SK-N-SH (cell line): Measurements from ENCODE around the gene ZDHHC14. TPM values are rescaled to one million over a fixed set of nuclear protein-coding genes. Genes with fewer than 3 reads are reported as not detected.

Source experiments
- CTCF ChIA-PET: fragments of 300-600, 350-600 bp; formaldehyde crosslinking; extraction: SDS; loops from one replicate; lab custom pipeline; 2021; lab: Yijun Ruan, JAX
- POLR2A ChIA-PET: fragments of 350-600 bp; sonication (Branson Sonifier 250); formaldehyde crosslinking; extraction: SDS; loops from one replicate; lab custom pipeline; 2020; ENCODE audit warnings: antibody characterized with exemption, inconsistent platforms; lab: Yijun Ruan, JAX
- DNase-seq: peaks from one replicate; pipeline ENCODE4 v3.0.0; 2012
- H2AFZ ChIP-seq: fragments of 200-600 bp; sonication (generic); 2 replicates; pipeline ENCODE4 v1.8.1; 2016; ENCODE audit warnings: antibody characterized with exemption, mild to moderate bottlenecking, low read depth
- H3F3A ChIP-seq: fragments of 200-600 bp; sonication (generic); replicated peaks from 2 replicates; pipeline ENCODE3; 2016; ENCODE audit warnings: antibody characterized with exemption, mild to moderate bottlenecking; ENCODE audit not compliant: insufficient read depth
- H3K27ac ChIP-seq, 2 experiments: fragments of 200-500 bp in 1 of 2; fragments of 200-600 bp in 1 of 2; sonication (Bioruptor generic) in 1 of 2; sonication (generic), shearing (Covaris generic) in 1 of 2; 2 replicates each; pipeline versions ENCODE4 v1.5.1 to v1.6.1; 2014 to 2016; ENCODE audit warnings: low read depth in 2 of 2, inconsistent platforms in 1 of 2, low read length in 1 of 2, mild to moderate bottlenecking in 1 of 2, mixed read lengths in 1 of 2
- H3K27me3 ChIP-seq: fragments of 200-600 bp; sonication (generic), shearing (Covaris generic); 2 replicates; pipeline ENCODE4 v1.6.1; 2016; ENCODE audit warnings: mixed run types; ENCODE audit not compliant: insufficient read depth
- H3K36me3 ChIP-seq, 2 experiments: fragments of 200-500 bp in 1 of 2; fragments of 200-600 bp in 1 of 2; sonication (Bioruptor generic) in 1 of 2; sonication (generic) in 1 of 2; replicated peaks in 1 of 2; 2 replicates each; pipeline versions ENCODE3 to v1.5.1; 2014 to 2016; ENCODE audit warnings: low read length in 1 of 2, mild to moderate bottlenecking in 1 of 2; ENCODE audit not compliant: insufficient read depth in 2 of 2, control insufficient read depth in 1 of 2
- H3K4me1 ChIP-seq, 2 experiments: fragments of 200-500 bp in 1 of 2; fragments of 200-600 bp in 1 of 2; sonication (Bioruptor generic) in 1 of 2; sonication (generic), shearing (Covaris generic) in 1 of 2; 2 replicates each; pipeline versions ENCODE4 v1.5.1 to v1.6.1; 2014 to 2016; ENCODE audit warnings: low read depth in 1 of 2, low read length in 1 of 2, mixed run types in 1 of 2; ENCODE audit not compliant: insufficient read depth in 2 of 2, control insufficient read depth in 1 of 2
- H3K4me2 ChIP-seq: fragments of 200-600 bp; sonication (generic), shearing (Covaris generic); 2 replicates; pipeline ENCODE4 v1.6.1; 2017; ENCODE audit warnings: mixed run types
- H3K4me3 ChIP-seq, 2 experiments: fragments of 200-500 bp in 1 of 2; fragments of 200-600 bp in 1 of 2; sonication (Bioruptor generic) in 1 of 2; sonication (generic), shearing (Covaris generic) in 1 of 2; 2 replicates each; pipeline versions ENCODE4 v1.5.1 to v1.8.1; 2014 to 2016; ENCODE audit warnings: low read depth in 2 of 2, inconsistent platforms in 1 of 2, low read length in 1 of 2, mild to moderate bottlenecking in 1 of 2, mixed read lengths in 1 of 2, moderate library complexity in 1 of 2
- H3K79me2 ChIP-seq: fragments of 200-600 bp; sonication (generic); 2 replicates; pipeline ENCODE4 v1.8.1; 2017; ENCODE audit warnings: mild to moderate bottlenecking; ENCODE audit not compliant: insufficient read depth
- H3K9ac ChIP-seq: fragments of 200-600 bp; sonication (generic); 2 replicates; pipeline ENCODE4 v1.6.1; 2017; ENCODE audit warnings: mixed run types
- H3K9me2 ChIP-seq: fragments of 200-600 bp; sonication (generic); 2 replicates; pipeline ENCODE4 v1.6.1; 2017; ENCODE audit warnings: mixed run types
- H3K9me3 ChIP-seq: fragments of 200-600 bp; sonication (generic); 2 replicates; pipeline ENCODE4 v1.6.1; 2017; ENCODE audit warnings: mixed run types, mild to moderate bottlenecking, moderate library complexity
- H4K20me1 ChIP-seq: fragments of 200-600 bp; sonication (generic); 2 replicates; pipeline ENCODE4 v1.6.1; 2017; ENCODE audit warnings: mild to moderate bottlenecking, mixed run types; ENCODE audit not compliant: insufficient read depth
- CHD2 ChIP-seq: fragments of 150-350 bp; IDR thresholded peaks from 2 replicates; pipeline ENCODE4 v1.6.1; 2018; ENCODE audit warnings: low read length; ENCODE audit not compliant: partially characterized antibody
- ELF1 ChIP-seq: IDR thresholded peaks from 2 replicates; pipeline ENCODE4 v1.4.0; 2012
- FOSL2 ChIP-seq: IDR thresholded peaks from 2 replicates; pipeline ENCODE4 v1.4.0; 2012; ENCODE audit warnings: low read depth, mild to moderate bottlenecking, moderate library complexity, borderline replicate concordance
- GABPA ChIP-seq: IDR thresholded peaks from 2 replicates; pipeline ENCODE4 v1.4.0; 2012; ENCODE audit warnings: low read depth, mild to moderate bottlenecking
- IRF3 ChIP-seq: fragments of 150-350 bp; IDR thresholded peaks from 2 replicates; pipeline ENCODE4 v1.6.1; 2016; ENCODE audit warnings: mild to moderate bottlenecking, low read depth, low read length
- JUND ChIP-seq: IDR thresholded peaks from 2 replicates; pipeline ENCODE4 v1.4.0; 2012
- MAX ChIP-seq: IDR thresholded peaks from 2 replicates; pipeline ENCODE4 v1.4.0; 2012; ENCODE audit warnings: low read depth
- NFIC ChIP-seq: IDR thresholded peaks from 2 replicates; pipeline ENCODE4 v1.4.0; 2012; ENCODE audit warnings: borderline replicate concordance
- NRF1 ChIP-seq: IDR thresholded peaks from 2 replicates; pipeline ENCODE4 v1.6.1; 2012; ENCODE audit warnings: low read depth, mild to moderate bottlenecking, low read length
- POLR2AphosphoS5 ChIP-seq: IDR thresholded peaks from 2 replicates; pipeline ENCODE4 v1.6.1; 2012; ENCODE audit warnings: low read depth, low read length
- RAD21 ChIP-seq: IDR thresholded peaks from 2 replicates; pipeline ENCODE4 v1.6.1; 2012; ENCODE audit warnings: mild to moderate bottlenecking, low read length
- RCOR1 ChIP-seq: fragments of 150-350 bp; IDR thresholded peaks from 2 replicates; pipeline ENCODE4 v1.6.1; 2017; ENCODE audit warnings: antibody characterized with exemption, low read length
- REST ChIP-seq: IDR thresholded peaks from 2 replicates; pipeline ENCODE4 v1.6.1; 2012; ENCODE audit warnings: mild to moderate bottlenecking, low read depth, low read length, moderate library complexity
- RFX5 ChIP-seq: IDR thresholded peaks from 2 replicates; pipeline ENCODE4 v1.6.1; 2012; ENCODE audit warnings: mild to moderate bottlenecking, improper control_type of control experiment, low read length
- TCF12 ChIP-seq: IDR thresholded peaks from 2 replicates; pipeline ENCODE4 v1.4.0; 2012
- TEAD4 ChIP-seq: IDR thresholded peaks from 2 replicates; pipeline ENCODE4 v1.4.0; 2012; ENCODE audit warnings: mild to moderate bottlenecking, borderline replicate concordance; ENCODE audit not compliant: insufficient read depth
- USF2 ChIP-seq: fragments of 150-350 bp; IDR thresholded peaks from 2 replicates; pipeline ENCODE4 v1.6.1; 2017; ENCODE audit warnings: antibody characterized with exemption, low read length, low read depth, borderline replicate concordance
- YY1 ChIP-seq: IDR thresholded peaks from 2 replicates; pipeline ENCODE4 v1.4.0; 2012; ENCODE audit warnings: low read depth, mild to moderate bottlenecking
- ZBTB33 ChIP-seq: IDR thresholded peaks from 2 replicates; pipeline ENCODE4 v1.4.0; 2012; ENCODE audit warnings: low read depth, borderline replicate concordance
- WGBS: methylation state at CpG from one replicate; pipeline ENCODE4 v1.1.6; 2017; ENCODE audit warnings: low lambda C conversion rate; 5-methylcytosine and 5-hydroxymethylcytosine counted together
- polyA plus RNA-seq, 3 experiments: library from polyadenylated mRNA; depleted of rRNA; stranded (reverse); fragments of >200 nt; gene quantifications; 2 replicates each; pipeline ENCODE4 v1.2.3, GENCODE V29; 2012

The ZDHHC14 gene
- polyA plus RNA-seq, 1 of the 3 experiments (the other 2 are of a cell fraction): 5.4 TPM

GRCh38 chr6:157343732-157344131 lies 37.3 kb upstream of the ZDHHC14 start:
- H3K27ac ChIP-seq: no peak overlapping the region
- no peaks in the 10 kb centered on the region for H3K4me1 ChIP-seq
- ChIA-PET POLR2A (no interaction called here), CTCF (no interaction called here)
- no peaks in the 10 kb centered on the region for H3K9me3 ChIP-seq
- H3K36me3 ChIP-seq: no peaks in the 10 kb centered on the region
- no peaks in the 10 kb centered on the region; the same call in 1 of the 2 replicates for H3K27me3 ChIP-seq
- no peak overlapping the region for H3K4me3 ChIP-seq
- DNase-seq: no peak
- no peaks in the 10 kb centered on the region for H3F3A ChIP-seq
- TF ChIP-seq NRF1: no peak
- no peak for TF ChIP-seq GABPA
- TF ChIP-seq FOSL2: no peak
- no peak for TF ChIP-seq REST
- TF ChIP-seq CHD2: no peak
- TF ChIP-seq ELF1: no peak
- no peak for TF ChIP-seq YY1
- no peak for TF ChIP-seq NFIC
- TF ChIP-seq IRF3: no peak
- no peak for TF ChIP-seq RCOR1
- TF ChIP-seq USF2: no peak
- TF ChIP-seq POLR2AphosphoS5: no peak
- no peak for TF ChIP-seq ZBTB33
- no peak for TF ChIP-seq TCF12
- TF ChIP-seq JUND: no peak
- TF ChIP-seq RAD21: no peak
- TF ChIP-seq RFX5: no peak
- no peak for TF ChIP-seq MAX
- TF ChIP-seq TEAD4: no peak
- TF ChIP-seq, all 33 proteins: peak for 0
- no peak overlapping the region for H3K9ac ChIP-seq
- H2AFZ ChIP-seq: no peak overlapping the region
- H3K4me2 ChIP-seq: no peak overlapping the region
- 75% methylated on average over 4 of the region's 4 CpGs for WGBS
- no peaks in the 10 kb centered on the region for H3K79me2 ChIP-seq
- H4K20me1 ChIP-seq: no peaks in the 10 kb centered on the region
- no peaks in the 10 kb centered on the region for H3K9me2 ChIP-seq
